T-helper 2 cell treated with Interferon-gamma antibody and Interleukin-4, amounts not matched to agents 5 μg/mL and 100 μg/mL, for 36 hours (primary cell): Measurements from ENCODE around the gene PLEKHF1.
A peak's percentile ranks its signal among the peaks of the same experiment; 100 is the strongest.

Experiments
- DNase-seq: peaks from one replicate; pipeline ENCODE4 v3.0.0; 2021; ENCODE audit warnings: low spot score
- H3K27ac Mint-ChIP-seq: one replicate; pipeline ENCODE4 v1.8.0; 2021; ENCODE audit warnings: mild to moderate bottlenecking, mixed read lengths
- H3K27me3 Mint-ChIP-seq: one replicate; pipeline ENCODE4 v1.8.0; 2021; ENCODE audit warnings: low read depth, mixed read lengths
- H3K36me3 Mint-ChIP-seq: one replicate; pipeline ENCODE4 v1.8.0; 2021; ENCODE audit warnings: low read depth, mixed read lengths
- H3K4me1 Mint-ChIP-seq: one replicate; pipeline ENCODE4 v1.8.0; 2021; ENCODE audit warnings: low read depth, mixed read lengths
- H3K4me3 Mint-ChIP-seq: one replicate; pipeline ENCODE4 v1.8.0; 2022; ENCODE audit warnings: mild to moderate bottlenecking, moderate library complexity, mixed read lengths
- H3K9me3 Mint-ChIP-seq: one replicate; pipeline ENCODE4 v1.8.0; 2021; ENCODE audit warnings: mixed read lengths

The PLEKHF1 gene

DNA sequence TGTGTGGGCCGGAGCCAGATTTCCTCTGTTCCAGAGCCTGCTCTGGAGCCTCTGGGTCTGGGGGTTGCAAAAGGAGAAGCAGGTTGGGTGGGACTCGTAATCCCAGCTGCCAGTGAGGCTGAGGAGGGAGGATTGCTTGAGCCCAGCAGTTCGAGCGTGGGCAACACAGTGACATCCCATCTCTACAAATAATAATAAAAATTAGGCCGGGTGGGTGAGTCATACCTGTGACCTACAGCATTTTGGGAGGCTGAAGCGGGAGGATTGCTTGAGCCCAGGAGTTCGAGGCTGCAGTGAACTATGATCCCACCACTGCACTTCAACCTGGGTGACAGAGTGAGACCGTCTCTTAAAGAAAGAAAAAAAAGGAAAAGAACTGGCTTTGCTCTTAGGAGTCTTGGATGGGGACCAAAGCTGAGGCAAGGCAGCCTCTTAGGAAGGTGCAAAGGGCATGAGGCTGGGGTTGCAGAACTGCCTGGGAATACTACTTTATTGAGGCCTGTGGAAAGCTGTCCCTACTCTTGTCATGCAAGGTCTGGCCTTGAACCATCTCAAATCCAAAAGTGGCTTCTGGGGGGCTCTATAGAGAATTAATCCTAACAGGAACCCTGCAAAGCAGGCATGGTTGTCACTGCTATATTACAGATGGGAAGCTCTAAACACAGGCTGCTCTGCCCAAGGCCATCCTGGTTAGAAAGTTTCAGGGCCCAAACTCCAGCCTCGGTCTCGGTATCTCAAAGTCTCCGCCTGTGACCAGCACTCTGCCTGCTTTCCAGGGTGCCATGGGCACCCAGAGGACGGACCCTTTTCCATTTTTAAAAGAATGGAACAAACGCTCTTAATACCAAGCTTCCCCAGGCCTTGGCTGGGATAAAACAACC is 50.7 kb downstream of the PLEKHF1 start:
- Mint-ChIP-seq H3K36me3 (peaks cover 27% of the 10 kb centered on the region), H3K27ac (peak overlapping the region; percentile 90), H3K4me1 (peaks cover 40% of the 10 kb centered on the region), H3K9me3 (no peaks in the 10 kb centered on the region), H3K27me3 (peaks cover 2% of the 10 kb centered on the region), H3K4me3 (peak overlapping the region; percentile 87)
- DNase-seq = no peak

DNA sequence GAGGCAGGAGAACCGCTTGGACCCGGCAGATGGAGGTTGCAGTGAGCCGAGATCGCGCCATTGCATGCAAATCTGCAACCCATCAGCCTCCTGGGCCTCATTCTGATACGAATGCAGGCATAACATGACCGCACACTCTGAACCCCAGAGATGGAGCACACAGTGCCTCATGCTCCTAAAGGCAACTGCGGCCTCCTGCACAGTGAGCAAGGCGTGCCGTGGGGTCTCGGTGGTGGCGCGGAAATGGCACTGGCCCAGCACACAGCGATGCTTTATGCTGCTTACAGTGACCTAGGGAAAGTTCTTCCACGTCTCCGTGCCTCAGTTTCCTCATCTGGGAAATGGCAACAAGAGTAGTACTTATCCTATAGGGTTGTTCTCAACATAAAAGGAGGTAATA is 51.8 kb downstream of the PLEKHF1 start:
- H3K9me3 Mint-ChIP-seq = no peaks in the 10 kb centered on the region
- H3K4me3 Mint-ChIP-seq = no peak overlapping the region
- no peak for DNase-seq
- peaks cover 22% of the 10 kb centered on the region for H3K36me3 Mint-ChIP-seq
- no peak overlapping the region for H3K27ac Mint-ChIP-seq
- peaks cover 9% of the 10 kb centered on the region for H3K27me3 Mint-ChIP-seq
- H3K4me1 Mint-ChIP-seq = peaks cover 33% of the 10 kb centered on the region

DNA sequence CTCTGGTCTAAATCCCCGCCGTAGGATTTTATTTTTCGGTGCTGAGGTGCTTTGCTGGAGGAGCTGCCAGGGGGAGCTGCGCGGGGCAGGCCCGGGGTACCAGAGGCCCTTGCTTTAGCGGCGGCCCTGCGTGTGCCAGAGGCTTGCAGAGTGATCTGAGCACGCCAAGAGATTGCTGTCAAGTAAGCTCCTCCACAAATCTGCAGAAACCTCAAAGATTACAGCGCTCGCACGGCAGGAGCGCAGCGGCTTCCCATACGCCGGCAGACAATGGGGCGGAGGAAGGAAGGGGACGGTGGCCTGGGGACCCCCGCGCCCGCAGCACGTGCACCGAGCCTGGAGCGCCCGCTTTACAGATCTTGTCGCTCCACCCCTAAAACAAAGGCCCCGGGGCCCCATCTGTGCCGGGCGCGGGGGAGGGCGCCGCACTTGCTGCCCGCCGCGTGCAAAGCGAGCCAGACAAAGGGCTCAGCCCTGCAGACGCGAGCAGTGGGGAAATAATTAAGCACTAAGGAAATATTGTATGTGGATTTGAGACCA is 58.9 kb downstream of the PLEKHF1 start:
- Mint-ChIP-seq H3K27me3 (peaks cover 43% of the 10 kb centered on the region), H3K9me3 (no peaks in the 10 kb centered on the region), H3K27ac (no peak overlapping the region), H3K4me1 (peaks cover 4% of the 10 kb centered on the region), H3K4me3 (peak overlapping the region; percentile 64), H3K36me3 (no peaks in the 10 kb centered on the region)
- no peak for DNase-seq

DNA sequence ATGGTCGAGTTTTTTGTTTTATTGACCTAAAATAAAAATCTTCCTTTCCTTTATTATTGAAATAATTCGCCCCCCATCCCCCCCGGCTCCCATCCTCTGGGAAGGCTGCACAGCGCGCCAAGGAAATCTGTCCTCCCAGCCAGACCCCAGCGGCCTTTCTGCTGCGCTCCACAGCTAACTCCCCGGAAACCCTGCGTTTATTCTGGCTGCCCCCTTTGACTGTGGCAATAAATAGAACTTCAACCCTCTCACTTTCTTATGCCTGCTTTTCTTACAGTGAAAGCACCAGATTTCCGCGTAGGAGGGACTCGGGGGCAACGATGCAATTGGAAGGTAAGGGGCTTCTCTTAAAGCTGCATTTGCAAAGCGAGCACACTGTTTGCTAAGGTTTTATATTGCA is 59.5 kb downstream of the PLEKHF1 start:
- H3K9me3 Mint-ChIP-seq = no peaks in the 10 kb centered on the region
- no peak overlapping the region for H3K4me3 Mint-ChIP-seq
- no peak overlapping the region for H3K27ac Mint-ChIP-seq
- no peaks in the 10 kb centered on the region for H3K36me3 Mint-ChIP-seq
- H3K27me3 Mint-ChIP-seq = peaks cover 43% of the 10 kb centered on the region
- H3K4me1 Mint-ChIP-seq = peaks cover 4% of the 10 kb centered on the region
- no peak for DNase-seq
